ENCODE data around the gene TMX4. TPM values are rescaled to one million over a fixed set of nuclear protein-coding genes. Genes with fewer than 3 reads are reported as not detected.

The TMX4 gene
- total RNA-seq, 5 donors from 2014 or later (not counting 1 experiment from before 2014, with no cell fraction given): 44.2 to 69.7 (median 53.3) TPM

GRCh38 chr20:8007490-8007889, 12.1 kb downstream of the TMX4 start:
- Mint-ChIP-seq H3K27me3 (no peaks in the 10 kb centered on the region), H3K4me3 (no peak overlapping the region), H3K9me3 (no peaks in the 10 kb centered on the region), H3K36me3 (peaks cover 46% of the 10 kb centered on the region), H3K27ac (no peak overlapping the region), H3K4me1 (peaks cover 22 to 27% (median 23%) of the 10 kb centered on the region in 3 donors)
- ATAC-seq (replicated peaks in 1 of 4) (no peak), DNase-seq (no peak)
- CTCF ChIA-PET: no interaction called here
- no CpG with 5 or more reads among the region's 1 CpG for WGBS (ENCODE audit: insufficient coverage)
- Histone ChIP-seq H3K9me3 (no peaks in the 10 kb centered on the region), H3K4me1 (ENCODE audit: control insufficient read depth in 1 of 2, extremely low read depth in 1 of 2, insufficient read depth in 2 of 2, low read length in 2 of 2) (no peaks in the 10 kb centered on the region), H3K4me3 (ENCODE audit: control insufficient read depth in 1 of 2, extremely low read depth in 1 of 2, low read length in 1 of 2) (no peak overlapping the region), H3K27ac (ENCODE audit: low read length) (no peak overlapping the region), H3K36me3 (ENCODE audit: control insufficient read depth in 2 of 2, extremely low read depth in 1 of 2, insufficient read depth in 1 of 2, low read length in 1 of 2) (peaks cover 0 to 21% of the 10 kb centered on the region in 2 donors), H3K27me3 (replicated peaks in 1 of 2; ENCODE audit: control insufficient read depth in 2 of 2, extremely low read depth in 1 of 2, insufficient read depth in 2 of 2, low read length in 1 of 2) (no peaks in the 10 kb centered on the region)
- POLR2A ChIA-PET: no interaction called here

- Mint-ChIP-seq H3K36me3 (peaks cover 57% of the 10 kb centered on the region), H3K9me3 (no peaks in the 10 kb centered on the region), H3K27ac (no peak overlapping the region), H3K4me3 (no peak overlapping the region), H3K4me1 (peaks cover 8 to 19% (median 9%) of the 10 kb centered on the region in 3 donors), H3K27me3 (no peaks in the 10 kb centered on the region)
- no peaks in the 10 kb centered on the region for H3K4me1 ChIP-seq (ENCODE audit: control insufficient read depth in 1 of 2, extremely low read depth in 1 of 2, insufficient read depth in 2 of 2, low read length in 2 of 2)
- H3K9me3 ChIP-seq: no peaks in the 10 kb centered on the region
- POLR2A ChIA-PET: no interaction called here
- no peak overlapping the region for H3K4me3 ChIP-seq (ENCODE audit: control insufficient read depth in 1 of 2, extremely low read depth in 1 of 2, low read length in 1 of 2)
- H3K27ac ChIP-seq (ENCODE audit: low read length): no peak overlapping the region
- ATAC-seq (replicated peaks in 1 of 4) (no peak), DNase-seq (no peak)
- WGBS (ENCODE audit: insufficient coverage): 98% methylated on average over 9 of the region's 19 CpGs
- CTCF ChIA-PET: no interaction called here
- no peaks in the 10 kb centered on the region for H3K27me3 ChIP-seq (replicated peaks in 1 of 2; ENCODE audit: control insufficient read depth in 2 of 2, extremely low read depth in 1 of 2, insufficient read depth in 2 of 2, low read length in 1 of 2)
- H3K36me3 ChIP-seq (ENCODE audit: control insufficient read depth in 2 of 2, extremely low read depth in 1 of 2, insufficient read depth in 1 of 2, low read length in 1 of 2): peaks cover 0 to 26% of the 10 kb centered on the region in 2 donors
These were observed 13.8 kb downstream of the TMX4 start for GRCh38 chr20:8005575-8006366.

- Histone ChIP-seq H3K36me3 (ENCODE audit: control insufficient read depth in 2 of 2, extremely low read depth in 1 of 2, insufficient read depth in 1 of 2, low read length in 1 of 2) (peaks cover 0 to 31% of the 10 kb centered on the region in 2 donors), H3K27ac (ENCODE audit: low read length) (no peak overlapping the region), H3K4me1 (ENCODE audit: control insufficient read depth in 1 of 2, extremely low read depth in 1 of 2, insufficient read depth in 2 of 2, low read length in 2 of 2) (no peaks in the 10 kb centered on the region), H3K27me3 (replicated peaks in 1 of 2; ENCODE audit: control insufficient read depth in 2 of 2, extremely low read depth in 1 of 2, insufficient read depth in 2 of 2, low read length in 1 of 2) (no peaks in the 10 kb centered on the region), H3K9me3 (no peaks in the 10 kb centered on the region), H3K4me3 (ENCODE audit: control insufficient read depth in 1 of 2, extremely low read depth in 1 of 2, low read length in 1 of 2) (no peak overlapping the region)
- ATAC-seq (replicated peaks in 1 of 4): no peak
- H3K27me3 Mint-ChIP-seq: no peaks in the 10 kb centered on the region
- peaks cover 8 to 19% (median 8%) of the 10 kb centered on the region in 3 donors for H3K4me1 Mint-ChIP-seq
- CTCF ChIA-PET: no interaction called here
- H3K36me3 Mint-ChIP-seq: peaks cover 64% of the 10 kb centered on the region
- no CpG with 5 or more reads among the region's 2 CpGs for WGBS (ENCODE audit: insufficient coverage)
- H3K9me3 Mint-ChIP-seq: no peaks in the 10 kb centered on the region
- no peak overlapping the region for H3K4me3 Mint-ChIP-seq
- POLR2A ChIA-PET: no interaction called here
- no peak for DNase-seq
- H3K27ac Mint-ChIP-seq: no peak overlapping the region
These were observed 14.5 kb downstream of the TMX4 start for GRCh38 chr20:8005033-8005432.

GRCh38 chr20:8002056-8002455, 17.5 kb downstream of the TMX4 start:
- Mint-ChIP-seq H3K9me3 (no peaks in the 10 kb centered on the region), H3K4me3 (no peak overlapping the region), H3K27me3 (no peaks in the 10 kb centered on the region), H3K36me3 (peaks cover 49% of the 10 kb centered on the region), H3K27ac (no peak overlapping the region), H3K4me1 (peaks cover 4 to 10% (median 6%) of the 10 kb centered on the region in 3 donors)
- Histone ChIP-seq H3K27me3 (replicated peaks in 1 of 2; ENCODE audit: control insufficient read depth in 2 of 2, extremely low read depth in 1 of 2, insufficient read depth in 2 of 2, low read length in 1 of 2) (no peaks in the 10 kb centered on the region), H3K4me1 (ENCODE audit: control insufficient read depth in 1 of 2, extremely low read depth in 1 of 2, insufficient read depth in 2 of 2, low read length in 2 of 2) (no peaks in the 10 kb centered on the region), H3K9me3 (no peaks in the 10 kb centered on the region), H3K4me3 (ENCODE audit: control insufficient read depth in 1 of 2, extremely low read depth in 1 of 2, low read length in 1 of 2) (no peak overlapping the region), H3K27ac (ENCODE audit: low read length) (no peak overlapping the region), H3K36me3 (ENCODE audit: control insufficient read depth in 2 of 2, extremely low read depth in 1 of 2, insufficient read depth in 1 of 2, low read length in 1 of 2) (peaks cover 0 to 46% of the 10 kb centered on the region in 2 donors)
- WGBS (ENCODE audit: insufficient coverage): no CpG with 5 or more reads among the region's 1 CpG
- ChIA-PET CTCF (no interaction called here), POLR2A (interaction anchor here in 1 of 2 donors (1.0 kb wide), 1 partner anchor 8 kb away, joined by 3 read pairs; no protein-coding TSS in a partner anchor)
- ATAC-seq (replicated peaks in 1 of 4) (no peak), DNase-seq (no peak)

- Mint-ChIP-seq H3K9me3 (no peaks in the 10 kb centered on the region), H3K27ac (no peak overlapping the region), H3K36me3 (peaks cover 38% of the 10 kb centered on the region), H3K4me3 (no peak overlapping the region), H3K27me3 (no peaks in the 10 kb centered on the region), H3K4me1 (peaks cover 3 to 6% (median 4%) of the 10 kb centered on the region in 3 donors)
- H3K4me1 ChIP-seq (ENCODE audit: control insufficient read depth in 1 of 2, extremely low read depth in 1 of 2, insufficient read depth in 2 of 2, low read length in 2 of 2): no peaks in the 10 kb centered on the region
- no peaks in the 10 kb centered on the region for H3K27me3 ChIP-seq (replicated peaks in 1 of 2; ENCODE audit: control insufficient read depth in 2 of 2, extremely low read depth in 1 of 2, insufficient read depth in 2 of 2, low read length in 1 of 2)
- CTCF ChIA-PET: interaction anchor here in 1 of 2 donors (0.6 kb wide), 1 partner anchor 26 kb away, joined by 3 read pairs; no protein-coding TSS in a partner anchor
- H3K36me3 ChIP-seq (ENCODE audit: control insufficient read depth in 2 of 2, extremely low read depth in 1 of 2, insufficient read depth in 1 of 2, low read length in 1 of 2): peaks cover 0 to 59% of the 10 kb centered on the region in 2 donors
- peaks cover 6% of the 10 kb centered on the region for H3K9me3 ChIP-seq
- POLR2A ChIA-PET: interaction anchor here in 1 of 2 donors (1.0 kb wide), 1 partner anchor 9 kb away, joined by 3 read pairs; no protein-coding TSS in a partner anchor
- no peak overlapping the region for H3K27ac ChIP-seq (ENCODE audit: low read length)
- no peak for ATAC-seq (replicated peaks in 1 of 4)
- no peak overlapping the region for H3K4me3 ChIP-seq (ENCODE audit: control insufficient read depth in 1 of 2, extremely low read depth in 1 of 2, low read length in 1 of 2)
- no peak for DNase-seq
These were observed 18.8 kb downstream of the TMX4 start for GRCh38 chr20:8000796-8001195.

- WGBS (ENCODE audit: insufficient coverage): 100% methylated on average over 3 of the region's 3 CpGs
- no peak overlapping the region for H3K27ac ChIP-seq (ENCODE audit: low read length)
- H3K36me3 Mint-ChIP-seq: peaks cover 30% of the 10 kb centered on the region
- H3K4me1 ChIP-seq (ENCODE audit: control insufficient read depth in 1 of 2, extremely low read depth in 1 of 2, insufficient read depth in 2 of 2, low read length in 2 of 2): no peaks in the 10 kb centered on the region
- H3K4me3 ChIP-seq (ENCODE audit: control insufficient read depth in 1 of 2, extremely low read depth in 1 of 2, low read length in 1 of 2): no peak overlapping the region
- no peak for DNase-seq
- no peaks in the 10 kb centered on the region for H3K27me3 Mint-ChIP-seq
- H3K9me3 Mint-ChIP-seq: peaks cover 6 to 11% (median 6%) of the 10 kb centered on the region in 3 donors
- H3K27ac Mint-ChIP-seq: no peak overlapping the region
- H3K36me3 ChIP-seq (ENCODE audit: control insufficient read depth in 2 of 2, extremely low read depth in 1 of 2, insufficient read depth in 1 of 2, low read length in 1 of 2): peaks cover 0 to 75% of the 10 kb centered on the region in 2 donors
- H3K27me3 ChIP-seq (replicated peaks in 1 of 2; ENCODE audit: control insufficient read depth in 2 of 2, extremely low read depth in 1 of 2, insufficient read depth in 2 of 2, low read length in 1 of 2): no peaks in the 10 kb centered on the region
- no peak for ATAC-seq (replicated peaks in 1 of 4)
- H3K9me3 ChIP-seq: peaks cover 13% of the 10 kb centered on the region
- CTCF ChIA-PET: no interaction called here
- no peak overlapping the region for H3K4me3 Mint-ChIP-seq
- POLR2A ChIA-PET: no interaction called here
- H3K4me1 Mint-ChIP-seq: no peaks in the 10 kb centered on the region
These were observed 22.7 kb downstream of the TMX4 start for GRCh38 chr20:7996898-7997297.

All from T-cell (primary cell).